Measurements from ENCODE around the gene FBXO7. TPM values are rescaled to one million over a fixed set of nuclear protein-coding genes. Genes with fewer than 3 reads are reported as not detected.

Gene FBXO7
- total RNA-seq, 2 experiments from 2014 or later, result 95.4 to 97.1 TPM

- DNase-seq, result no peak
- ChIA-PET POLR2A (no interaction called here), CTCF (interaction anchor here (0.6 kb wide), 1 partner anchor 175 kb away, joined by 3 read pairs; no protein-coding TSS in a partner anchor)
- Mint-ChIP-seq H3K9me3 (no peaks in the 10 kb centered on the region), H3K4me3 (no peak overlapping the region), H3K4me1 (no peaks in the 10 kb centered on the region), H3K27me3 (peaks cover 3% of the 10 kb centered on the region), H3K27ac (no peak overlapping the region), H3K36me3 (ENCODE audit: low read depth) (no peaks in the 10 kb centered on the region)
These were observed 63.9 kb downstream of the FBXO7 start for GRCh38 chr22:32538521-32538920.

GRCh38 chr22:32539631-32540421 lies 65.2 kb downstream of the FBXO7 start:
- Mint-ChIP-seq H3K4me1 (no peaks in the 10 kb centered on the region), H3K9me3 (no peaks in the 10 kb centered on the region), H3K4me3 (no peak overlapping the region), H3K36me3 (ENCODE audit: low read depth) (no peaks in the 10 kb centered on the region), H3K27ac (no peak overlapping the region), H3K27me3 (peaks cover 3% of the 10 kb centered on the region)
- DNase-seq, result no peak
- ChIA-PET CTCF (no interaction called here), POLR2A (no interaction called here)

DNA sequence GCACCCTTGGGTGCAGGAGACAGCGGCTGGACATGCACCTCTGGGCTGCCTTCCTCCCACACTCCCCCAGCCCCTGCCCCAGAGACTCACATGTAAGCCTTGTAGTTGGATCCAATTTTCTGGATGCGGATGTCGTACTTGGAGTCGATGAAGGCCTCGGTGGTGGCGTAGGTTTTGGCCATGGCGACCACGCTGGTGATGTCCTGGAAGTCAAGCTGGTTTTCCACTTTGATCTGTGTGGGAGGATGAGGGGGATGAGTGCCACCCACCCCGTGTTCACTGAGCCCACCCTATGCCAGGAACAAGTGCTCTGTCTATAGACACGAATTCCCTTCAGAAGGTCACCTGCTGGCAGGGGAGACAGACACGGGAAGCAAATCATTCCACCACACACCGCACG lies 66.9 kb downstream of the FBXO7 start:
- Mint-ChIP-seq H3K4me3 (no peak overlapping the region), H3K36me3 (ENCODE audit: low read depth) (no peaks in the 10 kb centered on the region), H3K27me3 (peaks cover 3% of the 10 kb centered on the region), H3K4me1 (no peaks in the 10 kb centered on the region), H3K27ac (no peak overlapping the region), H3K9me3 (no peaks in the 10 kb centered on the region)
- CTCF ChIA-PET, result no interaction called here
- POLR2A ChIA-PET, result no interaction called here
- DNase-seq, result no peak

DNA sequence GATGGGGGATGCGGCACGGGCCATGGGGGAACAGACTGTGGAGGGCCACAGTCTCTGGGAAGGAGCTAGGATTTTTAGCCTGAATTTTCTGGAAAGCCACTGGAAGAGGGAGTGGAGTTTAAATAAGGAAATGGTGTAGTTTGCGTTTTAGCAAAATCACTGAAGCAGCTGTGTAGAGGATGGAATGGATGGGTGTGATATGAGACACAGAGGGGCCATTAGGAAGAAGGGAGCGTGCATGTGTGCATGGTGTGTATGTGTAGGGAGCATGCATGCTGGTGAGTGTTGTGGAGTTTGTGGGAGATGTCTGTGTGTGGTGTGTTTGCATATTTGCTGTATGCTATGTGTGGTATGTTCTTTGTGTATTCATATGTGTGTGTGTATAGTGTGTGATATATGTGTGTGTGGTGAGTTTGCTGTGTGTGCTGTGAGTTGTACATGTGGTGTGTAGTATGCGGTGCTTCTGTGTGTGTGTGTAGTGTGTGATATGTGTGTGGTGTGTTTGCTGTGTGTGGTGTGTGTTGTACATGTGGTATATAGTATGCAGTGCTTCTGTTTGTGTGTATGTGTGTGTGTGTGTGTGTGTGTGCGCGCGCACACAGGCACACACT lies 67.6 kb downstream of the FBXO7 start:
- no peaks in the 10 kb centered on the region for H3K9me3 Mint-ChIP-seq

GRCh38 chr22:32542677-32543357 lies 68.2 kb downstream of the FBXO7 start:
- POLR2A ChIA-PET, result no interaction called here

More for the DNA sequence above, 67.6 kb downstream of the FBXO7 start:
- no peak overlapping the region for H3K4me3 Mint-ChIP-seq
- no peak for DNase-seq
- H3K27ac Mint-ChIP-seq, result no peak overlapping the region
- H3K36me3 Mint-ChIP-seq (ENCODE audit: low read depth), result no peaks in the 10 kb centered on the region
- H3K27me3 Mint-ChIP-seq, result peaks cover 3% of the 10 kb centered on the region
- POLR2A ChIA-PET, result no interaction called here
- H3K4me1 Mint-ChIP-seq, result no peaks in the 10 kb centered on the region
- CTCF ChIA-PET, result no interaction called here

DNA sequence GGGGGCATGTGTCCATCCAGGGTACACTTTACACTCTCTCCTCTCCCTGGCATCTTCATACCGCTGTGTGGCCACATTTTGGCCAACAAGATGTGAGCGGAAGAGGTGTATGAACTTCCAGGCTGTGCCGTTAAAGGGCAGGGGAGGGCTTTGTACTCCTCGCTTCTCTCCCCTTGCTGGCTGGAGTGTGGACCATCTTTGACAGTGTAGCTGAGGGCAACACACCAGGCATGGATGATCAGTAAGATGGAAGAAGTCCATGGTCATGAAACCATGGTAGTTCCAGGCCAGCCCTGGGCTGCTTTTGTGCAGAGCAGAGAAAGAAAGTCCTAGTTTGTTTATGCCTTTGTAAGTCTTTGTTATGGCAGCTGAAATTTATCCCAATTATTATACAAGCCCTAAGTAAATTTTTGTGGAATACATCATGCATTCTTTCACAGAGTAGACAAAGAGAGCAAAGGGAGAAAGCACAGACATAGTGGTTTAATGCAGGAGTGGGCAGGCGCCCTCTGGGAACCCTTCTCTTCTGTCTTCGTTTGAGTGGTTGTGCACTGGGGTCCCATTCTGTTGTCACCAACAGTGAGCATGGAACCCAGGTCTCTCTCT lies 70.4 kb downstream of the FBXO7 start:
- ChIA-PET CTCF (no interaction called here), POLR2A (no interaction called here)
- no peaks in the 10 kb centered on the region for H3K4me1 Mint-ChIP-seq
- no peaks in the 10 kb centered on the region for H3K36me3 Mint-ChIP-seq (ENCODE audit: low read depth)
- H3K9me3 Mint-ChIP-seq, result no peaks in the 10 kb centered on the region
- DNase-seq, result no peak
- no peak overlapping the region for H3K4me3 Mint-ChIP-seq
- H3K27me3 Mint-ChIP-seq, result peaks cover 3% of the 10 kb centered on the region
- no peak overlapping the region for H3K27ac Mint-ChIP-seq

More at GRCh38 chr22:32542677-32543357, 68.2 kb downstream of the FBXO7 start:
- H3K4me3 Mint-ChIP-seq, result no peak overlapping the region
- H3K27ac Mint-ChIP-seq, result no peak overlapping the region
- peaks cover 3% of the 10 kb centered on the region for H3K27me3 Mint-ChIP-seq
- no peak for DNase-seq
- H3K4me1 Mint-ChIP-seq, result no peaks in the 10 kb centered on the region
- CTCF ChIA-PET, result interaction anchor here (0.8 kb wide), 1 partner anchor 14 kb away, joined by 3 read pairs; no protein-coding TSS in a partner anchor
- no peaks in the 10 kb centered on the region for H3K9me3 Mint-ChIP-seq
- H3K36me3 Mint-ChIP-seq (ENCODE audit: low read depth), result no peaks in the 10 kb centered on the region

- Mint-ChIP-seq H3K27ac (no peak overlapping the region), H3K4me1 (no peaks in the 10 kb centered on the region), H3K4me3 (no peak overlapping the region), H3K9me3 (no peaks in the 10 kb centered on the region), H3K27me3 (peaks cover 3% of the 10 kb centered on the region), H3K36me3 (ENCODE audit: low read depth) (no peaks in the 10 kb centered on the region)
- ChIA-PET CTCF (no interaction called here), POLR2A (no interaction called here)
- no peak for DNase-seq
These were observed 71.2 kb downstream of the FBXO7 start for GRCh38 chr22:32545801-32546200.

DNA sequence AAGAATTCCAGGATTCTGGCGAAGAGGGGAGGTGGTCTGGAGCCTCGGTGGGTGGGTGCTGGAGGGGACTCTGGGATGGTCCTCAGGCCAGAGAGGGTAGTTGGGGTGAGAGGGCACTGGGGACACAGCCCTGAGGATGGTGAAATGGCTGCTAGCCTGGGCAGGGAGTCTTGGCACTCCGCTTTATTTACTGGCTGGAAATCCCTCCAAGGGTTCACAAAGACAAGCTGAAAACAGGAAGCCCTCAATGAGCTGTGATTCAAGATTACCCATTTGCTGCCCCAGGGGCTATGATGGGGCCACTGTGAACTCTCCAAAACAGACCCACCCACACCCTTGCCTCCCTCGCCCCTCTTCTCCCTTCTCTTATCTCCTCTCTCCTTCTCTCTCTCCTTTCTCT lies 71.9 kb downstream of the FBXO7 start:
- Mint-ChIP-seq H3K4me1 (no peaks in the 10 kb centered on the region), H3K36me3 (ENCODE audit: low read depth) (no peaks in the 10 kb centered on the region), H3K4me3 (no peak overlapping the region), H3K27me3 (no peaks in the 10 kb centered on the region), H3K27ac (no peak overlapping the region), H3K9me3 (no peaks in the 10 kb centered on the region)
- DNase-seq, result no peak
- CTCF ChIA-PET, result no interaction called here
- POLR2A ChIA-PET, result no interaction called here

GRCh38 chr22:32546935-32547334 lies 72.3 kb downstream of the FBXO7 start:
- ChIA-PET POLR2A (no interaction called here), CTCF (no interaction called here)
- no peak for DNase-seq
- no peaks in the 10 kb centered on the region for H3K36me3 Mint-ChIP-seq (ENCODE audit: low read depth)
- H3K4me1 Mint-ChIP-seq, result no peaks in the 10 kb centered on the region
- H3K9me3 Mint-ChIP-seq, result no peaks in the 10 kb centered on the region
- H3K4me3 Mint-ChIP-seq, result no peak overlapping the region
- no peak overlapping the region for H3K27ac Mint-ChIP-seq
- no peaks in the 10 kb centered on the region for H3K27me3 Mint-ChIP-seq

- Mint-ChIP-seq H3K4me1 (no peaks in the 10 kb centered on the region), H3K9me3 (no peaks in the 10 kb centered on the region), H3K4me3 (no peak overlapping the region), H3K27me3 (no peaks in the 10 kb centered on the region), H3K27ac (no peak overlapping the region), H3K36me3 (ENCODE audit: low read depth) (no peaks in the 10 kb centered on the region)
- POLR2A ChIA-PET, result no interaction called here
- DNase-seq, result no peak
- CTCF ChIA-PET, result no interaction called here
These were observed 73.4 kb downstream of the FBXO7 start for GRCh38 chr22:32548039-32548438.

Other genes with a start within 250 kb of the FBXO7 start
- not detected for gene SLC5A4, start 219.5 kb upstream of the FBXO7 start, total RNA-seq
- not detected for gene RFPL3, start 116.9 kb upstream of the FBXO7 start, total RNA-seq
- 10 to 100 TPM; 58.3 to 61.6 TPM for gene RTCB, start 62.6 kb upstream of the FBXO7 start, total RNA-seq
- not detected for gene BPIFC, start 10.4 kb upstream of the FBXO7 start, total RNA-seq